Lung (tissue), 12 donors: ENCODE measurements around the gene OBSCN. TPM values are rescaled to one million over a fixed set of nuclear protein-coding genes. Genes with fewer than 3 reads are reported as not detected.

Experiments used
- ATAC-seq: fragments of 200-7000 bp; cut with Tn5 transposase; one replicate; pipeline ENCODE4 v1.9.1; 2020; ENCODE audit warnings: moderate number of reproducible peaks; ENCODE audit not compliant: insufficient read depth, low FRiP score
- DNase-seq, 3 donors: peaks; one replicate each; pipeline ENCODE4 v3.0.0-alpha.2; 2013 to 2017
- H3K27ac ChIP-seq, 2 donors: one replicate each; pipeline ENCODE4 v1.5.1; 2013; ENCODE audit warnings: mild to moderate bottlenecking in 2 of 2, moderate library complexity in 2 of 2, control low read depth in 1 of 2, inconsistent platforms in 1 of 2, low read depth in 1 of 2, low read length in 1 of 2
- H3K27me3 ChIP-seq, 3 donors: one replicate each; pipeline ENCODE4 v1.5.1; 2013; ENCODE audit warnings: low read length in 2 of 3; ENCODE audit not compliant: control insufficient read depth in 3 of 3, insufficient read depth in 3 of 3
- H3K36me3 ChIP-seq, 4 donors: one replicate each; pipeline ENCODE4 v1.5.1; 2013; ENCODE audit warnings: low read length in 4 of 4, mild to moderate bottlenecking in 1 of 4, moderate library complexity in 1 of 4; ENCODE audit not compliant: control insufficient read depth in 4 of 4, insufficient read depth in 4 of 4
- H3K4me1 ChIP-seq, 5 donors: one replicate each; pipeline ENCODE4 v1.5.1; 2013; ENCODE audit warnings: low read length in 5 of 5, mild to moderate bottlenecking in 2 of 5, moderate library complexity in 1 of 5; ENCODE audit not compliant: control insufficient read depth in 5 of 5, insufficient read depth in 5 of 5
- H3K4me3 ChIP-seq: one replicate; pipeline ENCODE4 v1.5.1; 2013; ENCODE audit warnings: mild to moderate bottlenecking, control low read depth, moderate library complexity
- H3K9ac ChIP-seq, 2 donors: one replicate each; pipeline ENCODE4 v1.5.1; 2013; ENCODE audit warnings: low read length in 2 of 2, control low read depth in 1 of 2; ENCODE audit not compliant: insufficient read depth in 1 of 2
- H3K9me3 ChIP-seq, 4 donors: one replicate each; pipeline ENCODE4 v1.5.1; 2013; ENCODE audit warnings: low read length in 3 of 4, mild to moderate bottlenecking in 1 of 4, moderate library complexity in 1 of 4; ENCODE audit not compliant: control insufficient read depth in 4 of 4, insufficient read depth in 3 of 4
- CTCF ChIP-seq: IDR thresholded peaks from 2 replicates; pipeline ENCODE4 v1.5.1; 2012; ENCODE audit warnings: mild to moderate bottlenecking; ENCODE audit errors: control extremely low read depth, extremely low read depth
- WGBS, 2 donors: extraction: QIAGEN DNeasy Blood & Tissue Kit; methylation state at CpG; one replicate each; pipeline ENCODE4 v1.1.7; 2013; 5-methylcytosine and 5-hydroxymethylcytosine counted together
- polyA plus RNA-seq, 2 donors: library from polyadenylated mRNA; stranded (reverse); fragments of 200-250 nt; gene quantifications; one replicate each; pipeline ENCODE4 v1.2.1, GENCODE V29; 2013
- total RNA-seq, 2 donors: library from RNA; depleted of rRNA in 1 of 2; stranded (reverse); fragments of >200 nt in 1 of 2; gene quantifications; one replicate each; pipeline ENCODE4 v1.2.1, GENCODE V29; 2014 to 2021
- donor health status: control.
- donor health status: control.
- donor health status: Bipolar disorder and iron deficiency.
- donor health status: healthy.
- donor health status: DM: yes; HTN: yes; CAD: no.

The OBSCN gene
- total and polyA plus RNA-seq, 4 donors, result 5.1 to 47.3 (median 25.4) TPM

GRCh38 chr1:228213917-228214808, 6.3 kb downstream of the OBSCN start:
- H3K27me3 ChIP-seq, result no peaks in the 10 kb centered on the region
- peaks cover 0 to 4% (median 0%) of the 10 kb centered on the region in 4 donors for H3K9me3 ChIP-seq
- 27 to 35% methylated on average over 46 to 48 of the region's 48 CpGs for WGBS, 2 donors
- H3K4me3 ChIP-seq, result peak overlapping the region; percentile 26
- ATAC-seq (peak; percentile 3), DNase-seq (no peak)
- H3K4me1 ChIP-seq, result peaks cover 0 to 9% (median 0%) of the 10 kb centered on the region in 5 donors
- no peak overlapping the region for H3K9ac ChIP-seq
- H3K27ac ChIP-seq, result no peak overlapping the region
- TF ChIP-seq CTCF, result no peak
- peaks cover 0 to 16% (median 2%) of the 10 kb centered on the region in 4 donors for H3K36me3 ChIP-seq

DNA sequence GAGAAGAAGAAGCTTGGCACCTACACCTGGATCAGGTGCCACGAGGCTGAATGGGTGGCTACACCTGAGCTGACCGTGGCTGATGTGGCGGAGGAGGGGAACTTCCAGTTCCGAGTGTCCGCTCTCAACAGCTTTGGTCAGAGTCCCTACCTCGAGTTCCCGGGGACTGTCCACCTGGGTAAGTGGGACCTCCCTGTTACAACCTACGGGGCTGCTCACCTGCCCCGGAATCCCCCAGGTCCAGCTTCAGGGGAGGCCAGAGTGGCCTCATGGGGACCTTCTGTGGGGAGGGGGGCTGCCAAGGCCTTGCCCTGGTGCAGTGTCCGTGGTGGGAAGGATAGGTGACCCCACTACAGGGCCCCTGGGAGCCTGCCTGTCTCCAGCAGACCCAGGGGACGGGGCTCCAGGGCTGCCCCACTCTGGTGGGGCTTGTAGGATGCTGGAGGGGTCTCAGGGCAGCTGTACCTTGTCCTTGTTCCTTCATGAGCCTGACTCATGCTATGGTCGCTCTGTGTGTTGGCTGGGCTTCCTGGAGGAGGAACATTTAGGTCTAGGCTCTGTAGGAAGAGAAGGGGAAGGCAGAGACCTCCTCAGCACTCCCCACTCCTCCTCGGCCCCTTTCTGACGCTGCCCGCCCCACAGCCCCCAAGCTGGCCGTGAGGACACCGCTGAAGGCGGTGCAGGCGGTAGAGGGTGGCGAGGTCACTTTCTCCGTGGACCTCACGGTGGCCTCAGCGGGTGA, 7.2 kb downstream of the OBSCN start:
- H3K9me3 ChIP-seq, result peaks cover 0 to 4% (median 0%) of the 10 kb centered on the region in 4 donors
- WGBS, 2 donors, result 95% methylated on average over 23 of the region's 23 CpGs
- TF ChIP-seq CTCF, result no peak
- DNase-seq, result no peak
- no peak overlapping the region for H3K27ac ChIP-seq
- no peak overlapping the region for H3K9ac ChIP-seq
- no peak for ATAC-seq
- H3K4me3 ChIP-seq, result no peak overlapping the region
- H3K36me3 ChIP-seq, result peaks cover 0 to 24% (median 4%) of the 10 kb centered on the region in 4 donors
- H3K27me3 ChIP-seq, result no peaks in the 10 kb centered on the region
- H3K4me1 ChIP-seq, result peaks cover 0 to 9% (median 0%) of the 10 kb centered on the region in 5 donors

- peaks cover 0 to 24% (median 4%) of the 10 kb centered on the region in 4 donors for H3K36me3 ChIP-seq
- ATAC-seq, result no peak
- no peak overlapping the region for H3K27ac ChIP-seq
- H3K4me3 ChIP-seq, result no peak overlapping the region
- H3K27me3 ChIP-seq, result no peaks in the 10 kb centered on the region
- DNase-seq, result no peak
- H3K9me3 ChIP-seq, result peaks cover 0 to 6% (median 0%) of the 10 kb centered on the region in 4 donors
- 95 to 97% methylated on average over 13 of the region's 13 CpGs for WGBS, 2 donors
- H3K4me1 ChIP-seq, result peaks cover 0 to 9% (median 0%) of the 10 kb centered on the region in 5 donors
- H3K9ac ChIP-seq, result no peak overlapping the region
- no peak for TF ChIP-seq CTCF
These were observed 7.8 kb downstream of the OBSCN start for GRCh38 chr1:228215663-228216116.
